ENCODE results near the gene GIPC1.
"Not testable (repeated sequence)": the region's sequence is repeated elsewhere in the genome, so short reads cannot be mapped to it uniquely, and the experiment has no call there.

GIPC1 gene

GRCh38 chr19:14496029-14496833, at the start of gene GIPC1:
Gene GIPC1, minus strand, starts transcription at chr19:14496127. Its CDS starts 13,151 bp downstream, at chr19:14482976.
- TF ChIP-seq CTCF (IDR thresholded peaks at IDR 0.05) (no peak), ZFX (IDR thresholded peaks at IDR 0.05; ENCODE audit: borderline replicate concordance) (no peak)
- peak within 1 kb of the TSS; percentile 84 for H3K27ac ChIP-seq

GRCh38 chr19:14545716-14546082, 49.8 kb upstream of the GIPC1 start:
- no peak for TF ChIP-seq ZFX (IDR thresholded peaks at IDR 0.05; ENCODE audit: borderline replicate concordance)
- no peak for TF ChIP-seq CTCF (IDR thresholded peaks at IDR 0.05)
- no peak overlapping the region for H3K27ac ChIP-seq

GRCh38 chr19:14544977-14545715, 49.2 kb upstream of the GIPC1 start:
- no peak overlapping the region for H3K27ac ChIP-seq
- TF ChIP-seq CTCF (IDR thresholded peaks at IDR 0.05) (no peak), ZFX (IDR thresholded peaks at IDR 0.05; ENCODE audit: borderline replicate concordance) (no peak)

- no peak for TF ChIP-seq CTCF (IDR thresholded peaks at IDR 0.05)
- no peak for TF ChIP-seq ZFX (IDR thresholded peaks at IDR 0.05; ENCODE audit: borderline replicate concordance)
- H3K27ac ChIP-seq = no peak overlapping the region
These were observed 48.1 kb upstream of the GIPC1 start for GRCh38 chr19:14544047-14544446.

- no peak for TF ChIP-seq CTCF (IDR thresholded peaks at IDR 0.05)
- TF ChIP-seq ZFX (IDR thresholded peaks at IDR 0.05; ENCODE audit: borderline replicate concordance) = no peak
These were observed 46.9 kb upstream of the GIPC1 start for GRCh38 chr19:14542711-14543328.

GRCh38 chr19:14541979-14542378, 46.1 kb upstream of the GIPC1 start:
- not testable (repeated sequence) for H3K27ac ChIP-seq

More at GRCh38 chr19:14542711-14543328, 46.9 kb upstream of the GIPC1 start:
- H3K27ac ChIP-seq = no peak overlapping the region

- no peak overlapping the region for H3K27ac ChIP-seq
- TF ChIP-seq ZFX (IDR thresholded peaks at IDR 0.05; ENCODE audit: borderline replicate concordance) = no peak
These were observed 45.0 kb upstream of the GIPC1 start for GRCh38 chr19:14540741-14541525.

All from 22Rv1 (cell line).